ENCODE data around the gene FFAR3.

DNA sequence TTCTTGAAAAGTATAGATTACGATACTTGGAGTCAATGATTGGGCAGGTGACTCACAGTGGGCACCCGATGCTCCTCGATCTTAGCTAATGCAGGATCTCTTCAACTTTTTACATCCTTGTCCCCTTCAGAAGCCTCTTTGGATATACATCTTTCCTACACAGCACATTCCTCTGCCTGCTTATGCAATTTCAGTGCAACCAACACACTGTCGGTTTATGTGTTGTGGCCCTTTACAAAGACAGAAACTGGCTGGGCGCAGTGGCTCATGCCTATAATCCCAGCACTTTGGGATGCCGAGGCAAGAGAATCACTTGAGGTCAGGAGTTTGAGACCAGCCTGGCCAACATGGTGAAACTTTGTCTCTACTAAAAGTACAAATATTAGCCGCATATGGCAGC lies 15.2 kb downstream of the FFAR3 start:
- TF ChIP-seq, protein P1, sequence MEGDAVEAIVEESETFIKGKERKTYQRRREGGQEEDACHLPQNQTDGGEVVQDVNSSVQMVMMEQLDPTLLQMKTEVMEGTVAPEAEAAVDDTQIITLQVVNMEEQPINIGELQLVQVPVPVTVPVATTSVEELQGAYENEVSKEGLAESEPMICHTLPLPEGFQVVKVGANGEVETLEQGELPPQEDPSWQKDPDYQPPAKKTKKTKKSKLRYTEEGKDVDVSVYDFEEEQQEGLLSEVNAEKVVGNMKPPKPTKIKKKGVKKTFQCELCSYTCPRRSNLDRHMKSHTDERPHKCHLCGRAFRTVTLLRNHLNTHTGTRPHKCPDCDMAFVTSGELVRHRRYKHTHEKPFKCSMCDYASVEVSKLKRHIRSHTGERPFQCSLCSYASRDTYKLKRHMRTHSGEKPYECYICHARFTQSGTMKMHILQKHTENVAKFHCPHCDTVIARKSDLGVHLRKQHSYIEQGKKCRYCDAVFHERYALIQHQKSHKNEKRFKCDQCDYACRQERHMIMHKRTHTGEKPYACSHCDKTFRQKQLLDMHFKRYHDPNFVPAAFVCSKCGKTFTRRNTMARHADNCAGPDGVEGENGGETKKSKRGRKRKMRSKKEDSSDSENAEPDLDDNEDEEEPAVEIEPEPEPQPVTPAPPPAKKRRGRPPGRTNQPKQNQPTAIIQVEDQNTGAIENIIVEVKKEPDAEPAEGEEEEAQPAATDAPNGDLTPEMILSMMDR (conservative IDR thresholded peaks at IDR 0.05 in 1 of 2, IDR thresholded peaks at IDR 0.05 in 1 of 2; ENCODE audit: extremely low read depth in 1 of 2, insufficient read depth in 1 of 2, low read depth in 1 of 2, low read length in 2 of 2): no peak
- no peak for TF ChIP-seq EZH2 (IDR thresholded peaks at IDR 0.05; ENCODE audit: borderline replicate concordance, low read length)
